ENCODE results near the gene SPPL2B.
A peak's percentile ranks its signal among the peaks of the same experiment; 100 is the strongest.

- TF ChIP-seq CTCF (IDR thresholded peaks at IDR 0.05; ENCODE audit: poor library complexity, severe bottlenecking) = no peak
- TF ChIP-seq REST (IDR thresholded peaks at IDR 0.05; ENCODE audit: borderline replicate concordance) = no peak
- TF ChIP-seq EZH2 (IDR thresholded peaks at IDR 0.05; ENCODE audit: borderline replicate concordance, insufficient read depth, low read length, poor library complexity, severe bottlenecking) = no peak
- TF ChIP-seq TAF1 (IDR thresholded peaks at IDR 0.05; ENCODE audit: low read depth) = no peak
- TF ChIP-seq EP300 (conservative IDR thresholded peaks at IDR 0.05; ENCODE audit: poor library complexity, severe bottlenecking) = no peak
- peak; percentile 53 for TF ChIP-seq POLR2AphosphoS5 (IDR thresholded peaks at IDR 0.05)
- no peak for TF ChIP-seq SMC3 (conservative IDR thresholded peaks at IDR 0.05; ENCODE audit: poor library complexity)
- no peak for TF ChIP-seq MXI1 (conservative IDR thresholded peaks at IDR 0.05; ENCODE audit: poor library complexity, severe bottlenecking)
- no peak for TF ChIP-seq RAD21 (conservative IDR thresholded peaks at IDR 0.05)
Observed at GRCh38 chr19:2327773-2328400, 597 bp upstream of the SPPL2B start.
